Fibroblast of skin of right quadriceps (primary cell): ENCODE measurements around the gene TCF25.
A peak's percentile ranks its signal among the peaks of the same experiment; 100 is the strongest.
"Not testable (repeated sequence)": the region's sequence is repeated elsewhere in the genome, so short reads cannot be mapped to it uniquely, and the experiment has no call there.

Experiments
- DNase-seq: peaks from one replicate; pipeline ENCODE4 v3.0.0-alpha.2; 2013

TCF25 gene

DNA sequence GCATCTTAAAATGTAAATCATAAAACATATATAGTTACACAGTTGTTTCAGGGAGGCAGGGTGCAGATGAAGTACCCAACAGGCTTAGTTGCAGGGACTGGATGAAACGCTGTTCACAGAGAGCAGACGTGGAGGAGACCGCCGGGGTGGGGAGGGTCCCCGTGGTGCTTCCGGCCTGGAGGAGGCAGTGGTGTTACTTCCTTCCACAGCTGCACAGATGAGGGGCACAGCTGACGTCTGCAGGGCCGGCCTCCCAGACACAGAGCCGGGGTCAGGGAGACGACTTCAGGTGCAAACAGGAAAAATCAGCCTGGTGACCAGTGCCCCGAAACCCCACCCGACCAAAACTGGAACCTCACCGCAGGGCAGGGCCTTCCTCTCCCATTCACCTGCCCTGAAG is 28.0 kb upstream of the TCF25 start:
- DNase-seq: no peak

DNA sequence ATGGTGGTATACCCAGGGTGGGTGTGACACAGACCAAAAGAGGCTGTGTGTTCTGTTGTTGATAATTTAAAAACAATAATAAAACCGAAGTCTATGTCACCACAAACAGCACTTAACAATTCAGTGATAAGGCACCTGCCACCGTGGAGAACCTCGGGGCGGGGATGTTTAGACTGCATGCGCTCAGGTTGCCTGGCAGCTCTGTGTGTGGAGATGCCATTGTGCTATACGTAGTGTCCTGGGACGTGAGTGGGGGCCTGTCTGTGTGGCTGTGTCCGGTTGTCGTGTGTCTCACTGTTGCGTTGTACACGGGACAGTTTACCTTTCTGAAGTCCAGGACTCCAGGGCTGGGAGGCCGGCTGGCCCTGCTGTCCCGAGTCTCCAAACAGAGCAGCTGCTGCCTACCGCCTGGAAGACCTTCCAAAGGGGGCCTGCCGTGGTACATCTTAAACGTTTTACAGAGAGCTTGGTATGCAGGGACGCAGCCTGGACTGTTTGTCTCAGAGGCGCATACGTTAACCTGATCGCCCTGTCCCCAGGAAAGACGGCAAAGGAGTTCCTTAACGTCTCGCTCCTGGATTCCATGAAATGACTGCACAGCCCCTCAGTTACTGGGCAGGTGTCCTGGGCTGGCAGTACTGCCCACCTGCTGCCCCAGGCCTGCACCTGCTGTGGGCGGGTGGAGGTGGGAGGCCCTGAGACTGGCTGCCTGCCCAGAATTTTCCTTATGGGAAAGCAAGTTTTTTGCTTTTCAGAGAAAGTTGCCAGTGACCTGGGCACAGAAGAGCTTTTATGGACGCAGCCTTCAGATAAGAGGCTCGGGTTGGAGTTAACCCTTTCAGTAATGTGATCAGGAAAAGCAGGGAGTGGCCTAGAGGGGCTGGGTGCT is 26.1 kb upstream of the TCF25 start:
- DNase-seq: no peak

GRCh38 chr16:89847940-89848297 is 25.5 kb upstream of the TCF25 start:
- DNase-seq: no peak

DNA sequence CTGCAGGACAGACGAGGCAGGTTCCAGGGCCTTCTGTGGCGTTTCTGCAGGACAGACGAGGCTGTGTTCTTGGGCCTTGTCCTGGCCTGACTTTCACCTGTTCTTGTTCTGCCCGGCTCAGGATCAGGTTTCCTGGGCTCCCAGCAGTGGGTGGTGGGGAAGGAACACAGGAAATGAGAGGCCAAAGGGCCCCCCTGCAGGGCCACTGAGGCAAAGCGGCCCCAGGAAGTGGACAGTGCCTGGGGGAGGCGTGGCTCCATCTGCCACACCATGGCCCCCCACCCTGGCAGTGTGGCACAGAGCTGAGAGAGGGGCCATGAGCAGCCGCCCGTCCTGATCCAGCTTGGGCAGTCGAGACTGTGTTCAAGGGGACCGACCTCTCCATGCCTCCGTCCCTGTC is 24.4 kb upstream of the TCF25 start:
- no peak for DNase-seq

DNA sequence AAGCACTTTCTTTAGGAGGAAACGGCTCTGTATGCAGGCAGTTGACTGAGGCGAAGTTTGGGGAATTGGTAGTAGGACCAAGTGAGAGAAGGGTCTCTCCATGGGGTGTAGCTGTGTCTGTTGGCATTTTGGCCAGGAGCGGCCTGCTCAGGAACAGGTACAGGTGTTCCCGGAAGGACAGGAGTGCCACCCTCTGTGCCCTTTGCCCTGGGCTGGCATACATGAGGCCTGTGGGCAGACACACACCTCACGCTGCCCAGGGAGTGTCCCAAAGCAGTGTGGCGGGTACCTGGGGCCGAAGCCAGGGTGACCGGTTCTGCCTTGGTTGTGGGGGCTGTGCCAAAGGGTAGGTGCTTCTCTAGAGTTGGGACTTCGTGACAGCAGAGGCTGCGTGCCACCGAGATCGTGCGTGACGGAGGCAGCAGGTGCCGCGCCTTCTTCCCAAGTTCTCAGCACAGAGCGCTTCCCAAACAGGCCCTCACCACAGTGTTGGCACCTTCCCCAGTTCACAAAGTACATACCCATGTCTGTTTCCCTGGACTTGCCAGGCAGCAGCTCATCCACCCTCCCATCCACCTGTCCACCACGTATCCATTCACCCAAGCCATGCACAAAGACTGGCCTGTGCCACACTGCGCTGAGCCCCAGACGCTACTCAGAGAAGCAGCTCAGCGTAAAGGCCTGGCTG is 19.9 kb upstream of the TCF25 start:
- no peak for DNase-seq

DNA sequence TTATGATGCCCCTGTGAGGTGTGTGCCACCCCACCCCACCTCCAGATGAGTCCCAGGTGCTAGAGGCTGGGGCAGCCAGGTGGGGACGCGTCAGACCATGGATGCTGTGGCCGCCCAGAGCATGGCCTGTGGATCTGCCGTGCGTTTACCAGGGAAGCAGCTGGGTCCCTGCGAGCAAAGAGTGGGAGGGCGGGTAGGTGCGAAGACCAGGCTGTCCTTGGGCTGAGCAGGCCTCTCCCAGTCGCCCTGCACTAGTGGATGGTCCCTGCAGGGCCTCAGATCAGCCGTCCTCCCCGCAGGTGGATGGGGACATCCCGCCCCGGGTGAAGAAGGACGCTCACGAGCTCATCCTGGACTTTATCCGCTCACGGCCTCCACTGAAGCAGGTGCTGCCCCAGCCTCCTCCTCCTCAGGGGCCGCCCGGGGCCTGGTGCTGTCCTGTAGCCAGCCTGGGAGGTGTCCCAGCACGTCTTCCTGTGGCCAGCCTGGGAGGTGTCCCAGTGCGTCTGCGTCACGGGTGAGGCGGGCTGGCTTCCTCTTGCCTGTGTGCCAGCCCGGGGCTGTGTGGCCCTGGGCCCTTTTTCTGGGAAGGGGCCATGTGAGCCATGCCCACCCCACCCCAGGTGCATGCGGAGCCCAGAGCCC is 18.0 kb upstream of the TCF25 start:
- DNase-seq: no peak

- no peak for DNase-seq
Measured at GRCh38 chr16:89855986-89856385, 17.4 kb upstream of the TCF25 start.

GRCh38 chr16:89858973-89859614 is 14.3 kb upstream of the TCF25 start:
- no peak for DNase-seq

- no peak for DNase-seq
Measured at GRCh38 chr16:89859615-89860007, 13.8 kb upstream of the TCF25 start.

DNA sequence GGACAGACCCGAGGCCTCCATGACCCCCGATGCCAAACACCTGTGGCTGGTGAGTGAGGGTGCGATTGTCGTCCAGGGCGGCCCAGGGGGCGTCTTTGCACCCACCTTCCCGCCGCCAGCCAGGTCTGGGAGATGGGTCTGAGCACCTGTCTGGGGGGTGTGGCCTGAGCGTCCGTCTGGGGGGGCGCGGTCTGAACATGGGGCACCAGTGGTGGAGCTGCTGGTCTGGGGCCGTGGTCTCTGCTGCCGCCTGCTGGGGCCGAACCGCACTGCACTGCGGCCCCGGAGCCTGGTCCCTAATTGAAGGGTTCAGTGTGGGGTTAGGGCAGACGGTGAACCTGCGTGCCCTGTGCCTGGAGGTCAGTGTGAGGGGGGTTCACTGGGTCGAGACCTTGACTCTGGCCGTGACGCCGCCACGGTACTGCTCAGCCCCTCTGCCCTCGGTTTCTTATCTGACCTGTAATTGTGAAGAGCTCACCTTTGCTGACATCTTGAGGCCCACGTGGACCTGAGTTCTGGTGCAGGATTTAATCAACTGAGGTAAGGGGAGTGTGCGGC is 12.6 kb upstream of the TCF25 start:
- peak; percentile 25 for DNase-seq

- no peak for DNase-seq
Measured at GRCh38 chr16:89861648-89862047, 11.7 kb upstream of the TCF25 start.

- DNase-seq: no peak
Measured at GRCh38 chr16:89862732-89863131, 10.7 kb upstream of the TCF25 start.

GRCh38 chr16:89863741-89864526 is 9.5 kb upstream of the TCF25 start:
- DNase-seq: peak; percentile 19

DNA sequence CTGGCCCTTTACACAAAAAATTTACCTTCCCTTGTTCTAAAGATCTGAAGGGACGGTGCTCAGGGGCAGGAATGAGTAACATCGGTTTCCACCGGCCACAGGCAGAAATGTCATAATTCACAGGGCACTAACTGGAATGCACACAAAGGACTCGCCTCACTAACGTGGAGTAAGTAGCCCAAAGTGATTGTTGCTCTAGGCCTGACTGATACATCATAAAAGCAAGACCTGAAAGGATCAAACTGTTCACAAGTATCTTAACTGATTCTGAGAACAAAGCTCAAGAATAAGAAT is 8.9 kb upstream of the TCF25 start:
- no peak for DNase-seq

GRCh38 chr16:89867918-89868317 is 5.5 kb upstream of the TCF25 start:
- no peak for DNase-seq

GRCh38 chr16:89869911-89870310 is 3.5 kb upstream of the TCF25 start:
- DNase-seq: no peak

GRCh38 chr16:89870440-89870839 is 3.0 kb upstream of the TCF25 start:
- no peak for DNase-seq

DNA sequence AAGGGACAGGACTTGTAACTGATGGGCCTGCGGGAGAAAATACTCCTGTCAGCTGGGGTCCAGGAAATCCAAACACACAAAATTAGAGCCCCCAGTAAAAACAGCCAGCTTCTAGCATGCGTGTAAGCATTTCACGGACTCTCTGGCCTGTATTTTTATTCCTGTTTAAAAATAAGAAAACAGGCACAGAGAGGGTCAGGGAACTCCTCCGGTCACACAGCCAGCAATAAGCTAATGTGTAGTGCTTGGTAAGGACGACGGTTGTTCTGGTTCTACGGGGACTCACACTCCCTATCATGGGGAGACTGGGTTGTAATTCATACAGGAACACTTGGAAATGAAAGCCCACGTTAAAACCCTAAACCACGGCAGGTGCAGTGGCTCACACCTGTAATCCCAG is 1.5 kb upstream of the TCF25 start:
- DNase-seq: no peak

DNA sequence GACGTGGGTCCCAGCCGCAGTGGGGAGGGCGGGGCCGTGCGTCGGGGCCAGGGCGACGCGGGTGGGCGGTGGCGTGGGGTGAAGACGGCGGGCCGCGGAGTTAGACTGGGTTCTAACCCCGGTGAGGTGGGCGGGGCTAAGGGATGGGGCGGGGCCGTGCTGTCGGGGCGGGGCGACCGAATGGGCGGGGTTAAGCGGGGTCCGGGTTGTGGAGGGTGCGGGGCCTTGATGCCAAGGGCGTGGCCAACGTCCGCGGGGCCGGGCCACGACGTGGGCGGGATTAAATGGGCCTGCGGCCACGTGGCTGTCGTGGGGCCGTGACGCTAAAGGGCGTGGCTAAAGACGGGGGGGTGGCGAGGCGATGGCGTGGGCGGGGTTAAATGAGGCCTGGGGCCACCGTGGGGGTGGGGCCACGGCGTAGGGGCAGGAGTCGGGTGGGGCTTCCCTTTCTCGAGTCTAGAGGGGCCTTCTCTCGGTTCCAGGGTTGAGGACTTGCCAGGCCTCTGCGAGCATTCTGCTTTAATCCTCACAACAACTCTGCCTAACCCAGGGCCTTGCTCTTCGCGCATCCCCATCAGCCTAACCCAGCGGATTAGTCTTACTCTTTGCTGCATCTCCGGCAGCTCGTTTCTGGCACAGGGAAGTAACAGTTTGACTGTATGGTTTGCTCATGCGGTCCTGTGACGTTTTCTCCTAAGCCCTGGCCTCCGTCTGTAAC is 739 bp downstream of the TCF25 start:
- DNase-seq: peak; percentile 95

DNA sequence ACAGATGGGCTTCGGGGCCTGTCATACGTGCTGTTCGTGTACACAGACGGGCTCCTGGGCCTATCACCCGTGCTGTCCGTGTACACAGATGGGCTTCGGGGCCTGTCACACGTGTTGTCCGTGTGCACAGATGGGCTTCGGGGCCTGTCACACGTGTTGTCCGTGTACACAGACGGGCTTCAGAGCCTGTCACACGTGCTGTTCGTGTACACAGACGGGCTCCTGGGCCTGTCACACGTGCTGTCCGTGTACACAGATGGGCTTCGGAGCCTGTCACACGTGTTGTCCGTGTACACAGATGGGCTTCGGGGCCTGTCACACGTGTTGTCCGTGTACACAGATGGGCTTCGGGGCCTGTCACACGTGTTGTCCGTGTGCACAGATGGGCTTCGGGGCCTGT is 5.7 kb downstream of the TCF25 start:
- not testable (repeated sequence) for DNase-seq

DNA sequence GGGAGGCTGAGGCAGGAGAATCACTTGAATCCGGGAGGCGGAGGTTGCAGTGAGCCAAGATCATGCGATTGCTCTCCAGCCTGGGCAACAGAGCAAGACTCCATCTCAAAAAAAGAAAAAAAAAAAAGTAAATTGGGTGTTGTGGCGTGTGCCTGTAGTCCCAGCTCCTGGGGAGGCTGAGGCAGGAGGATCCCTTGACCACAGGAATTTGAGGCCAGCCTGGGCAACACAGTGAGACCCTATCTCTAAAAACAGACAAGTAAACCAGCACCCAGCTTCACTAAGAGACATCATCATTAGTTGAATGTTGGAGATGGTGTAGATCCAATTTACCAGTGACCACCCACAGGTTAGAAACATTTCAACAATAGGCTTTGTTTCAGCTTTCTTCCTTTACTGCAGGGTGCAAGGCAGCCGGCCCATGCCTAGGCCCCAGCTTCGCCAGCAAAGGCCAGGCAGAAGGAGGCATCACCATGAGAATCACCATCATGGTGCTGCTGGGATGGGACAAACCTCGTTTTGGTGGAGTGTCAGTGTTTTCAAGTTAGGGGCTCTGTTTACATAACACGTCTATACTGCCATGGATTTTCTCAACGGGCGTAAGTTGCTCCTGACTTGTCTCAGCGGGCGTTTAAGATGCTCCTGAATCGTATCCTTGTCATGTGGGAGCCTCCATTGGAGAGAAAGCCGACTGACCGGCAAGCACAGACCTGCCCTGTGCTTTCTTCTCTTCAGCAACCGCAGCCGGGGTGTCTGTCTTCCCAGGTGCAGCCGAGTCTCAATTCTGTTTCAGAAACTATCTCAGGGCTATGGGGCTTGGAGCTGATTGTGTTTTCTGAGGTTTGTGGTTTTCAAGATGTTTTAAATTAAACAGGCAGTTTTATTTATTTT is 7.3 kb downstream of the TCF25 start:
- no peak for DNase-seq
